Loucy (cell line): ENCODE measurements around the gene NDC80.

Experiments used
- EZH2phosphoT487 ChIP-seq: fragments of 200-600 bp; IDR thresholded peaks from 2 replicates; pipeline ENCODE4 v1.6.1; 2018; ENCODE audit warnings: antibody characterized with exemption, mild to moderate bottlenecking, moderate library complexity, borderline replicate concordance
- TF ChIP-seq, protein P1 (sequence below): fragments of 200-600 bp; sonication (generic); conservative IDR thresholded peaks from 2 replicates; pipeline ENCODE4 v1.5.1; 2014; ENCODE audit warnings: mild to moderate bottlenecking, antibody characterized with exemption, low read length

- TF ChIP-seq, protein P1, sequence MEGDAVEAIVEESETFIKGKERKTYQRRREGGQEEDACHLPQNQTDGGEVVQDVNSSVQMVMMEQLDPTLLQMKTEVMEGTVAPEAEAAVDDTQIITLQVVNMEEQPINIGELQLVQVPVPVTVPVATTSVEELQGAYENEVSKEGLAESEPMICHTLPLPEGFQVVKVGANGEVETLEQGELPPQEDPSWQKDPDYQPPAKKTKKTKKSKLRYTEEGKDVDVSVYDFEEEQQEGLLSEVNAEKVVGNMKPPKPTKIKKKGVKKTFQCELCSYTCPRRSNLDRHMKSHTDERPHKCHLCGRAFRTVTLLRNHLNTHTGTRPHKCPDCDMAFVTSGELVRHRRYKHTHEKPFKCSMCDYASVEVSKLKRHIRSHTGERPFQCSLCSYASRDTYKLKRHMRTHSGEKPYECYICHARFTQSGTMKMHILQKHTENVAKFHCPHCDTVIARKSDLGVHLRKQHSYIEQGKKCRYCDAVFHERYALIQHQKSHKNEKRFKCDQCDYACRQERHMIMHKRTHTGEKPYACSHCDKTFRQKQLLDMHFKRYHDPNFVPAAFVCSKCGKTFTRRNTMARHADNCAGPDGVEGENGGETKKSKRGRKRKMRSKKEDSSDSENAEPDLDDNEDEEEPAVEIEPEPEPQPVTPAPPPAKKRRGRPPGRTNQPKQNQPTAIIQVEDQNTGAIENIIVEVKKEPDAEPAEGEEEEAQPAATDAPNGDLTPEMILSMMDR, result no peak
- TF ChIP-seq EZH2phosphoT487, result no peak
Observed at GRCh38 chr18:2587788-2588187, 16.4 kb downstream of the NDC80 start.
